Keratinocyte (primary cell): ENCODE data around the gene TLDC2. TPM values are rescaled to one million over a fixed set of nuclear protein-coding genes. Genes with fewer than 3 reads are reported as not detected.

ENCODE experiments used
- DNase-seq: peaks from one replicate; pipeline ENCODE4 v3.0.0-alpha.2; 2011; ENCODE audit warnings: low read depth, missing footprints, low spot score
- FAIRE-seq: peaks from 2 replicates; lab custom pipeline; 2011; peaks lifted over from hg19 to GRCh38; lab: Jason Lieb, UNC
- H2AFZ ChIP-seq: 2 replicates; pipeline ENCODE4 v1.6.0; 2012; ENCODE audit warnings: low read length, control low read depth, inconsistent platforms; ENCODE audit not compliant: control insufficient read depth
- H3K27ac ChIP-seq: 2 replicates; pipeline ENCODE4 v1.5.1; 2011; ENCODE audit warnings: low read length; ENCODE audit not compliant: control insufficient read depth, insufficient read depth
- H3K27me3 ChIP-seq: 3 replicates; pipeline ENCODE4 v1.6.0; 2011; ENCODE audit warnings: low read length; ENCODE audit not compliant: control insufficient read depth, insufficient read depth; ENCODE audit errors: extremely low read depth
- H3K36me3 ChIP-seq, 2 experiments: 2 replicates in 1 of 2; 3 replicates in 1 of 2; pipeline ENCODE4 v1.5.1; 2011; ENCODE audit warnings: low read length in 2 of 2, mild to moderate bottlenecking in 1 of 2; ENCODE audit not compliant: control insufficient read depth in 2 of 2, insufficient read depth in 2 of 2; ENCODE audit errors: extremely low read depth in 1 of 2
- H3K4me1 ChIP-seq: 3 replicates; pipeline ENCODE4 v1.5.1; 2011; ENCODE audit warnings: low read length; ENCODE audit not compliant: control insufficient read depth, insufficient read depth; ENCODE audit errors: extremely low read depth
- H3K4me2 ChIP-seq: 3 replicates; pipeline ENCODE4 v1.6.0; 2011; ENCODE audit warnings: low read depth, low read length; ENCODE audit not compliant: control insufficient read depth, insufficient read depth; ENCODE audit errors: extremely low read depth
- H3K4me3 ChIP-seq, 3 experiments: fragments of 200-600 bp in 1 of 3; sonication (generic) in 1 of 3; 2 replicates in 2 of 3; 3 replicates in 1 of 3; pipeline ENCODE4 v1.5.1; 2011 to 2016; ENCODE audit warnings: low read length in 3 of 3, mild to moderate bottlenecking in 3 of 3, control low read depth in 2 of 3, inconsistent platforms in 1 of 3, low read depth in 1 of 3, mixed read lengths in 1 of 3, mixed run types in 1 of 3, moderate library complexity in 1 of 3; ENCODE audit not compliant: control insufficient read depth in 2 of 3, insufficient read depth in 2 of 3; ENCODE audit errors: extremely low read depth in 1 of 3
- H3K79me2 ChIP-seq: 2 replicates; pipeline ENCODE4 v1.6.0; 2012; ENCODE audit warnings: low read length; ENCODE audit not compliant: control insufficient read depth, insufficient read depth
- H3K9ac ChIP-seq: 3 replicates; pipeline ENCODE4 v1.6.0; 2011; ENCODE audit warnings: low read length; ENCODE audit not compliant: control insufficient read depth, insufficient read depth; ENCODE audit errors: extremely low read depth
- H3K9me1 ChIP-seq: 3 replicates; pipeline ENCODE4 v1.6.0; 2011; ENCODE audit warnings: low read length; ENCODE audit not compliant: control insufficient read depth, insufficient read depth; ENCODE audit errors: extremely low read depth
- H3K9me3 ChIP-seq: 2 replicates; pipeline ENCODE4 v1.5.1; 2012; ENCODE audit warnings: low read depth, low read length; ENCODE audit not compliant: control insufficient read depth
- H4K20me1 ChIP-seq: 3 replicates; pipeline ENCODE4 v1.6.0; 2011; ENCODE audit warnings: low read length; ENCODE audit not compliant: control insufficient read depth, insufficient read depth; ENCODE audit errors: extremely low read depth
- EZH2 ChIP-seq: IDR thresholded peaks from one replicate; pipeline ENCODE4 v1.6.1; 2012; ENCODE audit warnings: inconsistent platforms, mild to moderate bottlenecking, low read length, moderate library complexity
- dilution Hi-C: fragments of 300-500 bp; cut with MboI; formaldehyde crosslinking; loops from one replicate; pipeline ENCODE4 v1.7.0; 2020; ENCODE audit warnings: low sequenced_read_pairs; ENCODE audit not compliant: extremely low pct_ligation_motif_present
- polyA plus RNA-seq, 5 experiments: library from polyadenylated mRNA; depleted of rRNA in 3 of 5; stranded (reverse) in 3 of 5; stranded (forward) in 1 of 5; unstranded in 1 of 5; fragments of >200 nt; gene quantifications; 1 replicate in 1 of 5; 2 replicates in 3 of 5; 3 replicates in 1 of 5; pipeline versions ENCODE4 v1.2.1 to v1.2.3, GENCODE V29; 2011 to 2012; ENCODE audit warnings: missing spikeins in 2 of 5, low read depth in 1 of 5, low replicate concordance in 1 of 5
- TF ChIP-seq, protein P1 (sequence below), 3 experiments: IDR thresholded peaks in 1 of 3; conservative IDR thresholded peaks in 1 of 3; optimal IDR thresholded peaks in 1 of 3; 2 replicates in 2 of 3; 3 replicates in 1 of 3; pipeline versions ENCODE3 to v1.5.1; 2011; ENCODE audit warnings: low read length in 3 of 3, mild to moderate bottlenecking in 3 of 3, moderate library complexity in 2 of 3, control low read depth in 1 of 3, inconsistent platforms in 1 of 3; ENCODE audit not compliant: insufficient read depth in 2 of 3; ENCODE audit errors: extremely low read depth in 1 of 3

TLDC2 gene
- polyA plus RNA-seq, 1 donor (not counting 4 experiments of a cell fraction or from before 2014, with no cell fraction given), result 0.34 TPM

DNA sequence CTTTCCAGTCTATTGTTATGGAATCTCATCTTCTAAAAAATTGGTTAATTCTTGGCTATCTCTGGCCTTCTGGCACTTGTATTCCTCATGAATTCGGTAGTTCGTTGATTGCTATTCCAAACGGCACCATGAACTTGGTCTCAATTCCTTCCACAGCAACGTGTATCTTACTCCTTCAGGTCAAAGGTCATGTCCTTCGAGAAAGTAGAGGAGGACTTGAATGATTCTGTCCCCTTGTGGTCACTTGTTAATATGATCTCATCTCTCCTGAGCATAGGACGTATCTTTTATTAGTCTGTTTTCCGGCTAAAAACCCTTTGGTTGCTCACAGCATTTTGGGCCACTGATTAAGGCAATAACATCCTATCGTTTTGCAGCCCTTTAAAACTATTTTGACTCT is 9.4 kb downstream of the TLDC2 start:
- no peaks in the 10 kb centered on the region for H3K9me1 ChIP-seq
- no peaks in the 10 kb centered on the region for H3K4me1 ChIP-seq
- dilution Hi-C loops, result no loop called here
- DNase-seq (no peak), FAIRE-seq (no peak)
- H3K36me3 ChIP-seq, result no peaks in the 10 kb centered on the region
- no peaks in the 10 kb centered on the region for H3K79me2 ChIP-seq
- no peak overlapping the region for H2AFZ ChIP-seq
- H4K20me1 ChIP-seq, result no peaks in the 10 kb centered on the region
- H3K9ac ChIP-seq, result no peak overlapping the region
- no peaks in the 10 kb centered on the region for H3K27me3 ChIP-seq
- H3K9me3 ChIP-seq, result no peaks in the 10 kb centered on the region
- H3K27ac ChIP-seq, result no peak overlapping the region
- H3K4me2 ChIP-seq, result no peak overlapping the region
- no peak for TF ChIP-seq EZH2
- TF ChIP-seq, protein P1, sequence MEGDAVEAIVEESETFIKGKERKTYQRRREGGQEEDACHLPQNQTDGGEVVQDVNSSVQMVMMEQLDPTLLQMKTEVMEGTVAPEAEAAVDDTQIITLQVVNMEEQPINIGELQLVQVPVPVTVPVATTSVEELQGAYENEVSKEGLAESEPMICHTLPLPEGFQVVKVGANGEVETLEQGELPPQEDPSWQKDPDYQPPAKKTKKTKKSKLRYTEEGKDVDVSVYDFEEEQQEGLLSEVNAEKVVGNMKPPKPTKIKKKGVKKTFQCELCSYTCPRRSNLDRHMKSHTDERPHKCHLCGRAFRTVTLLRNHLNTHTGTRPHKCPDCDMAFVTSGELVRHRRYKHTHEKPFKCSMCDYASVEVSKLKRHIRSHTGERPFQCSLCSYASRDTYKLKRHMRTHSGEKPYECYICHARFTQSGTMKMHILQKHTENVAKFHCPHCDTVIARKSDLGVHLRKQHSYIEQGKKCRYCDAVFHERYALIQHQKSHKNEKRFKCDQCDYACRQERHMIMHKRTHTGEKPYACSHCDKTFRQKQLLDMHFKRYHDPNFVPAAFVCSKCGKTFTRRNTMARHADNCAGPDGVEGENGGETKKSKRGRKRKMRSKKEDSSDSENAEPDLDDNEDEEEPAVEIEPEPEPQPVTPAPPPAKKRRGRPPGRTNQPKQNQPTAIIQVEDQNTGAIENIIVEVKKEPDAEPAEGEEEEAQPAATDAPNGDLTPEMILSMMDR (optimal IDR thresholded peaks at IDR 0.05 in 1 of 3, IDR thresholded peaks at IDR 0.05 in 1 of 3, conservative IDR thresholded peaks at IDR 0.05 in 1 of 3; ENCODE audit: extremely low read depth in 1 of 3, insufficient read depth in 2 of 3, low read length in 3 of 3), result no peak
- H3K4me3 ChIP-seq, result no peak overlapping the region

DNA sequence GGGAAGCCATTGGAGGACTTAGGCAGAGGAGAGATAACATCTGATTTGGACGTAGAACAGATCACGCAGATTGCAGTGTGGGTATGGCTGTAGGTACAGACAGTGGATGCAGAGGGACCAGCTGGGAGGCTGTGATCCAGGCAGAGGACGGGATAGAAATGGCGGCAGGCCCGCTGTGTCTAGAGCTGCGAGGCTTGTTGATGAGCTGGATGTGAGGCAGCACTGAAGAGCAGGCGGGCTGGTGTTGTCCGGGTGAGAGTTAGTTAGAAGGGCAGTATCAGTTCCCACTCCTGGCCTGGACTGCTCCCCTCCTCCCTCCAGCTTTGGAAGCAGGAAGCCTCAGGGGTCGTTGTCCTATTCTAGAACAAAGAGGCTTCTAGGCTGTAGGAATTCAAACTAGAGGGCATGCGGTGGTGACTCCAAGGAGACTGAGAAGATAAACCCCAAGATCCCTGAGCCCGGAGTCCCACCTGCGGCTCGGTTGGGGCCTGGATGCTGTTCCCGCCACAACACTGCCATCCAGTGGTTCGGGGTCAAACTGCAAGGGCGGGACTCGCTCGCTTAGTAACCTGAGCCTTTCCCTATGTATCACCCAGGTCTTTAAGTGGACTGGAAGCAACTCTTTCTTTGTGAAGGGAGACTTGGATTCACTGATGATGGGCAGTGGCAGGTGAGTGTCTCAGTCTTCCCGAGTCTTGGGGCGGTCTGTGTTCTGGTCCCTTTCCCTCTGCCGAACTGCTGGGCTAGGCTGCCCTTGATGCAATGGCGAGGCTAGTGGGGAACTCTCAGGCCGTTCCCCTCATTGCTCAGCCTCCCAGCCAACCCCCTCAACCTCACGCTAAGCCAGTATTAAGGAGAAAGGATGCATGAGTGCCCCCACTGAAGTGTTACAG is 11.2 kb downstream of the TLDC2 start:
- FAIRE-seq (peak; percentile 73), DNase-seq (peak; percentile 62)
- dilution Hi-C loops, result no loop called here
- Histone ChIP-seq H3K4me1 (no peaks in the 10 kb centered on the region), H3K36me3 (peaks cover 0 to 3% of the 10 kb centered on the region in 2 experiments), H3K9ac (no peak overlapping the region), H3K27ac (no peak overlapping the region), H2AFZ (peak overlapping the region; percentile 7), H3K4me3 (no peak overlapping the region), H3K27me3 (no peaks in the 10 kb centered on the region), H4K20me1 (no peaks in the 10 kb centered on the region), H3K79me2 (no peaks in the 10 kb centered on the region), H3K9me1 (no peaks in the 10 kb centered on the region), H3K4me2 (peak overlapping the region; percentile 11), H3K9me3 (no peaks in the 10 kb centered on the region)
- TF ChIP-seq EZH2, result no peak
- TF ChIP-seq, protein P1 (optimal IDR thresholded peaks at IDR 0.05 in 1 of 3, IDR thresholded peaks at IDR 0.05 in 1 of 3, conservative IDR thresholded peaks at IDR 0.05 in 1 of 3; ENCODE audit: extremely low read depth in 1 of 3, insufficient read depth in 2 of 3, low read length in 3 of 3), result peak; percentile 97 to 99 (median 98)
